Activated T-cell treated with anti-CD3 and anti-CD28 coated beads for 1 hour (primary cell): ENCODE data around the gene TMPO.
"Not testable (repeated sequence)": the region's sequence is repeated elsewhere in the genome, so short reads cannot be mapped to it uniquely, and the experiment has no call there.

ENCODE experiments used
- DNase-seq: peaks from one replicate; pipeline ENCODE4 v3.0.0-alpha.2; 2020; ENCODE audit warnings: low read depth

TMPO gene

GRCh38 chr12:98511806-98512205 is 3.6 kb upstream of the TMPO start:
- DNase-seq: not testable (repeated sequence)

GRCh38 chr12:98513379-98514322 is 1.7 kb upstream of the TMPO start:
- no peak for DNase-seq

DNA sequence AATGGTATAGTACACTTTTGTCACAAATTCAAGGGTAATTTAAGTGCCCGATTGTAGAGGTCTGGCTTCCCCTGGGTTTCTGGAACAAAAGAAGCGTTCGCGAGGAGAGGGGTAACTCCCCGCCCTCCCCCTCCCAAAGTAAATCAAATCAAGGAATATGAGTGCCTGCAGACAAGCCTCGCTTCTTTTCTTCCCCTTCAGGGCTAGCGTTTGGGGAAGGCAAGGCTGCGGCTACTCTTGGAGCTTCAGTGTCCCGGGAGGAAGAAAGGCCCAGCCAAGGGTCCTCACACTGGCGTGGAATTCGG is 456 bp upstream of the TMPO start:
- DNase-seq: no peak

GRCh38 chr12:98516111-98516873 is 902 bp downstream of the TMPO start:
- DNase-seq: peak; percentile 72

GRCh38 chr12:98519257-98519907 is 4.0 kb downstream of the TMPO start:
- no peak for DNase-seq

DNA sequence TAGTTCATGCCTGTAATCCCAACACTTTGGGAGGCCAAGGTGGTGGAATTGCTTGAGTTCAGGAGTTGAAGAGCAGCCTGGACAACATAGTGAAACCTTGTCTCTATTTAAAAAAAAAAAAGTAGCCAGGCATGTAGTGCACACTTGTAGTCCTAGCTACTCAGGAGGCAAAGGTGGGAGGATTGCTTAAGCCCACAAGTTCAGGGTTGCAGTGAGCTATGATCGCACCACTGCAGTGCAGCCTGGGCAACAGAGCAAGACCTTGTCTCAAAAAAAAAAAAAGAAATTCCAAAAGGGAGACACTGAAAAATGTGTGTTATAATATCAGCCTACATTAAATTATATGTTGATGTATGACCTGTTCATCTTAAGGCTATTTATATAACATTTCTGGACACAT is 14.7 kb downstream of the TMPO start:
- no peak for DNase-seq

DNA sequence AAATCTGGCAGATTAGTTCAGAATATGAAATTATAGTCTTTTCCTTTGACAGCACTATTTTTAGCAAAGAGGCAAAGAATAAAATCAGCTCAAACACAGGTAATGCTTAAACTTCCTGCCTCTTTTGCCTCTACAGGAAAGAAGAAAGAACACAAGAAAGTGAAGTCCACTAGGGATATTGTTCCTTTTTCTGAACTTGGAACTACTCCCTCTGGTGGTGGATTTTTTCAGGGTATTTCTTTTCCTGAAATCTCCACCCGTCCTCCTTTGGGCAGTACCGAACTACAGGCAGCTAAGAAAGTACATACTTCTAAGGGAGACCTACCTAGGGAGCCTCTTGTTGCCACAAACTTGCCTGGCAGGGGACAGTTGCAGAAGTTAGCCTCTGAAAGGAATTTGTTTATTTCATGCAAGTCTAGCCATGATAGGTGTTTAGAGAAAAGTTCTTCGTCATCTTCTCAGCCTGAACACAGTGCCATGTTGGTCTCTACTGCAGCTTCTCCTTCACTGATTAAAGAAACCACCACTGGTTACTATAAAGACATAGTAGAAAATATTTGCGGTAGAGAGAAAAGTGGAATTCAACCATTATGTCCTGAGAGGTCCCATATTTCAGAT is 17.4 kb downstream of the TMPO start:
- DNase-seq: no peak

DNA sequence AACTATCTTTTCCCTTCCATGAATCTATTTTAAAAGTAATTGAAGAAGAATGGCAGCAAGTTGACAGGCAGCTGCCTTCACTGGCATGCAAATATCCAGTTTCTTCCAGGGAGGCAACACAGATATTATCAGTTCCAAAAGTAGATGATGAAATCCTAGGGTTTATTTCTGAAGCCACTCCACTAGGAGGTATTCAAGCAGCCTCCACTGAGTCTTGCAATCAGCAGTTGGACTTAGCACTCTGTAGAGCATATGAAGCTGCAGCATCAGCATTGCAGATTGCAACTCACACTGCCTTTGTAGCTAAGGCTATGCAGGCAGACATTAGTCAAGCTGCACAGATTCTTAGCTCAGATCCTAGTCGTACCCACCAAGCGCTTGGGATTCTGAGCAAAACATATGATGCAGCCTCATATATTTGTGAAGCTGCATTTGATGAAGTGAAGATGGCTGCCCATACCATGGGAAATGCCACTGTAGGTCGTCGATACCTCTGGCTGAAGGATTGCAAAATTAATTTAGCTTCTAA is 18.4 kb downstream of the TMPO start:
- no peak for DNase-seq

DNA sequence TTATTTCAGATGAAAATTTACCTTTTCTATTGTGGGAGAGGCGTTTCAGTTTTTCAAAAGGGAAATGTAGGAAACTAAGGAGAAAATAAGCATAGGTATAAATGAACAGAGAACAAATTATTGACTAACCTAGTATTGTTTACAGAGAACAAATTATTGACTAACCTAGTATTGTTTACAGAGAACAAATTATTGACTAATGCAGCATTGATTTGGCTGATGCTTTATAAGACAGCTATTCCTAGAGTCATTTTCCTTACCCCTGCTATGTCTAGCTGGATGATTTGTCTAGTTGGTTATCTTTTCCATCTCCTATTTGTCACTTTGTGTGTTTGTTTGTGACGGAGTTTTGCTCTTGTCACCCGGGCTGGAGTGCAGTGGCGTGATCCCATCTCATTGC is 22.6 kb downstream of the TMPO start:
- no peak for DNase-seq

DNA sequence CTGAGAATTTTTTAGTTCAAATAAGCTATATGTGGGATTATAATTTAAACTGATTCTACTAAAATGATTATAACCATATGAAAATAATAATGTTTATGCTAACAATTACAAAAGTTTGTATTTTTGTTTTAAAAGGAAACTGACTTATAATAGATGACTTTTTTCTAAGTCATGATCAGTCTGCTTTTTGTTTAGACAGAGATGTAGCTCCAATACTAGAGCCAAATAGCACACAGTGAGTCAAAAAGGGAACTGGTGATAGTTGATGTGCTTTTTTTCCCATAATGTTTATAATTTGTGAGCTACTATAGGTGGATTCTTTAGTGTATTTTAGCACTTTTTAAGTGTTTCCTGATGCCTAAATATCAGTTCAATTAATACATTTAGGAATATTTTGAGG is 28.3 kb downstream of the TMPO start:
- no peak for DNase-seq

DNA sequence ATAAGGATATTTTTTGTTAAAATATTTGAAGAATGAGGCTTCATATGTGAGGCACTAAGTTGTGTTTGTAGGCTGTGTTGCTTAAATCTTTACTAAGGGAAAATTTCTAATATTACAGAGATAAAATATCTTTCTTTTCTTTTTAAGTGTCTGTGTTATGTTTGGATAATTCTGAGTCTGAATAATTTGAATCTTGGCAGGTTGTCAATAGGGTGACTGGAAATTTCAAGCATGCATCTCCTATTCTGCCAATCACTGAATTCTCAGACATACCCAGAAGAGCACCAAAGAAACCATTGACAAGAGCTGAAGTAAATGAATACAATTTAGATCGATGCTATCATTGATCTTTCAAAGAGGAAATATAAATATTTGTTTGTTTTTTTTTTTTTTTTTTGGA is 29.4 kb downstream of the TMPO start:
- no peak for DNase-seq

DNA sequence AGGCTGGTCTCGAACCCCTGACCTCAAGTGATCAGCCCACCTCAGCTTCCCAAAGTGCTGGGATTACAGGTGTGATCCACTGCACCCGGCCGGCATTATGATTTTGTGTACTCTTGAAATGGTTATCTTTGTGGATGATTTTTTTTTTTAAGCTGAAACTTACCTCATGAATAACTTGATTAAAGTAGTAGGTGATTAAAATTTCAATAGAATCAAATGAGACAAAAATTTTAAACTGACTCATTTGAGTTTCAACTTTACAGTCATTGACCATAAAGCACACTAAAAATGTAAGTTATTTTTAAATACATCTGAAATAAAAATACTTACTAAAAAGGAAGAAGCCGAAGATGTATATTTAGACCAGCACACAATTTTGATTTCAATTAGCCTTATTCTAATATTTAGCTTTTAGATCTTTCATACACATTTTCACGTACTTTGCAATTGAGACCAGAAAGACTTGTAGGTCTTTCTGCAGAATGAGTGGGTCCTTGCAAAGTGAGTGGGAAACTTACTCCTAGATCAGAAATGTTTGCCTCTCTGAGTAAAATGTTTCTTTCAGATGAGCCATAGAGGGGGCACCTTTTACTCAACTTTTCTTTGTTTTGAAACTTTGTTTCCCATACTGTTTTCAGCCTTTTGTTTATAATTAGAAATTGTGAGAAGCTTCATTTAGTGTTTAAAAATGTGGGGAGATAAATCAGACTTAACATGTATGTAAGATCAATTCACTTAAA is 34.2 kb downstream of the TMPO start:
- DNase-seq: no peak

- no peak for DNase-seq
Observed at GRCh38 chr12:98551787-98552186, 36.4 kb downstream of the TMPO start.

DNA sequence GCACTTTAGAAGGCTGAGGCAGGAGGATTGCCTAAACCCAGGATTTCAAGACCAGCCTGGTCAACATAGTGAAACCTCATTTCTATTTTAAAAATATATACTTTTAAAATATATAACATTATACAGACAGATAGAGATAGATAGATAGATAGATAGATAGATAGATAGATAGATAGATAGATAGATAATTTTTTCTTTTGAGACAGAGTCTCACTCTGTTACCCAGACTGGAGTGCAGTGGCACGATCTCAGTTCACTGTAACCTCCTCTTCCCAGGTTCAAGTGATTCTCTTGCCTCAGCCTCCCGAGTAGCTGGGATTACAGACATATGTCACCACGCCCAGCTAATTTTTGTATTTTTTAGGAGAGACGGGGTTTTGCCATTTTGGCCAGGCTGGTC is 42.7 kb downstream of the TMPO start:
- DNase-seq: not testable (repeated sequence)

- no peak for DNase-seq
Observed at GRCh38 chr12:98559666-98560065, 44.3 kb downstream of the TMPO start.

DNA sequence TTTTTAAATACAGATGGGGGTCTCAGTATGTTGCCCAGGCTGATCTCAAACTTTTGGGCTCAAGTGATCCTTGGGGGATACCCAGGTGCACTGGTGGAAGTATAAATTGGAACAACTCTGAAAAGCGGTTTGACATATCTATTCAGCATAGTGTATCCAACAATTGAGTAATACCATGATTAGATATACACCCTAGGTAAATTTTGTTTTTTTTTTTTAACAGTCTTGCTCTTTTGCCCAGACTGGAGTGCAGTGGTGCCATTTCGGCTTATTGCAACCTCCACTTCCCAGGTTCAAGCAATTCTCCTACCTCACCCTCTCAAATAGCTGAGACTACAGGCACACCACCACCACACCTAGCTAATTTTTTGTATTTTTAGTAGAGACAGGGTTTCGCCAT is 46.5 kb downstream of the TMPO start:
- DNase-seq: no peak

DNA sequence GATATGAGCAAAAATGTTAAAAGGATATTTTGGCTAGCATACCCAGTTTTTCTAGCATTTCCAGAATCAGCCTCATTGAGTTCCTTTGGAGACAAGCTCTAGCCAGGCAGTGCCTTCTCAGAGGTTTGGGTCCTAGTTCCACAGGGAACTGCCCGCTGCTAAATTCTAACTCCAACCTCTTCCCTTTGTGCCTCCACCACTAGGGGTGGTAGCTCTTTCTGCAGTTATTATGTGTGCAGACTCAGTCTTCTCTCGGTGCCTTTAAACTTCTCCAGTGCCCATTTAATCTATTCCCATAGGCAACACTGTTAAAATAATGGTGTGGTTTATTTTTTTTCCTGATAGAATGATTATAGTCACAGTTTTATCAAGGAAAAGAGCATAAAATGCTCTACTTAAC is 56.6 kb downstream of the TMPO start:
- no peak for DNase-seq

GRCh38 chr12:98574110-98574509 is 58.7 kb downstream of the TMPO start:
- DNase-seq: no peak

GRCh38 chr12:98575013-98575412 is 59.6 kb downstream of the TMPO start:
- no peak for DNase-seq

DNA sequence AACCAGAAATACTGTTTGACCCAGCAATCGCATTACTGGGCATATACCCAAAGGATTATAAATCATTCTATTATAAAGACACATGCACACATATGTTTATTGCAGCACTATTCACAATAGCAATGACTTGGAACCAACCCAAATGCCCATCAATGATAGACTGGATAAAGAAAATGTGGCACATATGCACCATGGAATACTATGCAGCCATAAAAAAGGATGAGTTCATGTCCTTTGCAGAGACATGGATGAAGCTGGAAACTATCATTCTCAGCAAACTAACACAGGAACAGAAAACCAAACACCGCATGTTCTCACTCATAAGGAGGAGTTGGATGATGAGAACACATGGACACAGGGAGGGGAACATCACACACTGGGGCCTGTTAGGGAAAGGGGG is 61.4 kb downstream of the TMPO start:
- not testable (repeated sequence) for DNase-seq

- no peak for DNase-seq
Observed at GRCh38 chr12:98578392-98578791, 63.0 kb downstream of the TMPO start.

DNA sequence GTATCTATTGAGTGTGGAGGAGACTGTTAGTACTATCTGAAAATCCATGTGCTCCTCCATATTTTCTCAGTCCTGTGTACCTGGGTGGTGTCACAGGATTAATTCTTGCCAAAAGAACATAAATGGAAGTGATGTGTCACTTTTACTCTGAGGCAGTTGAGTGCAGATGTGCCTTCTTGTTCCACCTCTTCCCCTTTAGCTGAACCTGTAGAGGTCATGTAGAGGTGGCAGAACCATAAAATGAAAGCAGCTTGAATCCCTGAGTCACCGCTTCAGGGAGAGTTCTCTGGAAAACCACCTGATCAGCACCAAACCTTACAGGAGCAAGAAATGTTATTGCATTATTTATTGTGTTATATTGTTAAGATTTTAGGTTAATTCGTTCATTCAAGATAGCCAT is 63.4 kb downstream of the TMPO start:
- DNase-seq: no peak
